ENCODE results near the gene ST7. TPM values are rescaled to one million over a fixed set of nuclear protein-coding genes. Genes with fewer than 3 reads are reported as not detected.
"Not testable (repeated sequence)": the region's sequence is repeated elsewhere in the genome, so short reads cannot be mapped to it uniquely, and the experiment has no call there.

The ST7 gene
- total RNA-seq, 2 experiments from 2014 or later, result 4.6 to 5.6 TPM

GRCh38 chr7:116955801-116956476 lies 2.6 kb downstream of the ST7 start:
- no peaks in the 10 kb centered on the region for H3K36me3 Mint-ChIP-seq
- no peaks in the 10 kb centered on the region for H3K9me3 Mint-ChIP-seq
- POLR2A ChIA-PET, result no interaction called here
- peaks cover 3% of the 10 kb centered on the region for H3K27me3 Mint-ChIP-seq
- no peak overlapping the region for H3K27ac Mint-ChIP-seq
- ATAC-seq (ENCODE audit: low read depth) (no peak), DNase-seq (no peak)
- H3K4me3 Mint-ChIP-seq, result no peak overlapping the region
- peaks cover 19% of the 10 kb centered on the region for H3K4me1 Mint-ChIP-seq

- no peak overlapping the region for H3K4me3 Mint-ChIP-seq
- no peaks in the 10 kb centered on the region for H3K36me3 Mint-ChIP-seq
- no peak for ATAC-seq (ENCODE audit: low read depth)
- DNase-seq, result no peak
- no peak overlapping the region for H3K27ac Mint-ChIP-seq
- H3K9me3 Mint-ChIP-seq, result no peaks in the 10 kb centered on the region
- peaks cover 3% of the 10 kb centered on the region for H3K27me3 Mint-ChIP-seq
- POLR2A ChIA-PET, result no interaction called here
- peaks cover 19% of the 10 kb centered on the region for H3K4me1 Mint-ChIP-seq
Measured at GRCh38 chr7:116956477-116956804, 3.1 kb downstream of the ST7 start.

- ATAC-seq (ENCODE audit: low read depth) (no peak), DNase-seq (no peak)
- Mint-ChIP-seq H3K36me3 (peaks cover 3% of the 10 kb centered on the region), H3K4me1 (peaks cover 19% of the 10 kb centered on the region), H3K27ac (no peak overlapping the region), H3K4me3 (no peak overlapping the region), H3K9me3 (peaks cover 3% of the 10 kb centered on the region), H3K27me3 (peaks cover 6% of the 10 kb centered on the region)
- POLR2A ChIA-PET, result interaction anchor here (0.7 kb wide), 1 partner anchor 56 kb away, joined by 4 read pairs; no protein-coding TSS in a partner anchor
Measured at GRCh38 chr7:116957874-116958273, 4.6 kb downstream of the ST7 start.

GRCh38 chr7:116961966-116962673 lies 8.8 kb downstream of the ST7 start:
- H3K27ac Mint-ChIP-seq; H3K9me3 Mint-ChIP-seq; ATAC-seq (ENCODE audit: low read depth); H3K4me1 Mint-ChIP-seq; H3K27me3 Mint-ChIP-seq; DNase-seq; POLR2A ChIA-PET; H3K36me3 Mint-ChIP-seq; H3K4me3 Mint-ChIP-seq: not testable (repeated sequence)

- Mint-ChIP-seq H3K36me3 (peaks cover 3% of the 10 kb centered on the region), H3K27me3 (peaks cover 6% of the 10 kb centered on the region), H3K27ac (no peak overlapping the region), H3K4me3 (no peak overlapping the region), H3K9me3 (peaks cover 4% of the 10 kb centered on the region), H3K4me1 (peaks cover 6% of the 10 kb centered on the region)
- DNase-seq (no peak), ATAC-seq (ENCODE audit: low read depth) (no peak)
- POLR2A ChIA-PET, result no interaction called here
Measured at GRCh38 chr7:116963234-116963633, 9.9 kb downstream of the ST7 start.

- DNase-seq, result no peak
- H3K27me3 Mint-ChIP-seq, result peaks cover 5% of the 10 kb centered on the region
- H3K9me3 Mint-ChIP-seq, result peaks cover 4% of the 10 kb centered on the region
- ATAC-seq (ENCODE audit: low read depth), result no peak
- H3K27ac Mint-ChIP-seq, result no peak overlapping the region
- H3K4me1 Mint-ChIP-seq, result peaks cover 12% of the 10 kb centered on the region
- no peak overlapping the region for H3K4me3 Mint-ChIP-seq
- POLR2A ChIA-PET, result no interaction called here
- H3K36me3 Mint-ChIP-seq, result peaks cover 4% of the 10 kb centered on the region
Measured at GRCh38 chr7:116966601-116967000, 13.3 kb downstream of the ST7 start.

- H3K9me3 Mint-ChIP-seq, result peaks cover 1% of the 10 kb centered on the region
- no peak for DNase-seq
Measured at GRCh38 chr7:116967254-116967922, 14.1 kb downstream of the ST7 start.

GRCh38 chr7:116967983-116968382 lies 14.7 kb downstream of the ST7 start:
- Mint-ChIP-seq H3K4me3 (no peak overlapping the region), H3K9me3 (peaks cover 1% of the 10 kb centered on the region), H3K36me3 (peaks cover 1% of the 10 kb centered on the region), H3K27ac (no peak overlapping the region), H3K27me3 (peaks cover 2% of the 10 kb centered on the region), H3K4me1 (peaks cover 8% of the 10 kb centered on the region)
- DNase-seq (no peak), ATAC-seq (ENCODE audit: low read depth) (no peak)
- POLR2A ChIA-PET, result no interaction called here

More at GRCh38 chr7:116967254-116967922, 14.1 kb downstream of the ST7 start:
- no peak for ATAC-seq (ENCODE audit: low read depth)
- Mint-ChIP-seq H3K27ac (no peak overlapping the region), H3K4me3 (no peak overlapping the region), H3K27me3 (peaks cover 2% of the 10 kb centered on the region), H3K4me1 (peaks cover 10% of the 10 kb centered on the region), H3K36me3 (peaks cover 1% of the 10 kb centered on the region)
- POLR2A ChIA-PET, result no interaction called here

- Mint-ChIP-seq H3K4me1 (peaks cover 8% of the 10 kb centered on the region), H3K9me3 (peaks cover 1% of the 10 kb centered on the region), H3K36me3 (peaks cover 1% of the 10 kb centered on the region), H3K27ac (no peak overlapping the region), H3K4me3 (no peak overlapping the region), H3K27me3 (peaks cover 2% of the 10 kb centered on the region)
- DNase-seq (no peak), ATAC-seq (ENCODE audit: low read depth) (no peak)
- POLR2A ChIA-PET, result no interaction called here
Measured at GRCh38 chr7:116968631-116969030, 15.3 kb downstream of the ST7 start.

- DNase-seq (no peak), ATAC-seq (ENCODE audit: low read depth) (no peak)
- POLR2A ChIA-PET, result no interaction called here
- Mint-ChIP-seq H3K4me3 (no peak overlapping the region), H3K27me3 (peaks cover 2% of the 10 kb centered on the region), H3K9me3 (peaks cover 1% of the 10 kb centered on the region), H3K36me3 (peaks cover 1% of the 10 kb centered on the region), H3K27ac (no peak overlapping the region), H3K4me1 (peaks cover 8% of the 10 kb centered on the region)
Measured at GRCh38 chr7:116969371-116969902, 16.1 kb downstream of the ST7 start.

GRCh38 chr7:116970238-116970910 lies 17.1 kb downstream of the ST7 start:
- Mint-ChIP-seq H3K4me1 (peaks cover 8% of the 10 kb centered on the region), H3K36me3 (peaks cover 1% of the 10 kb centered on the region), H3K27ac (no peak overlapping the region), H3K9me3 (peaks cover 1% of the 10 kb centered on the region), H3K4me3 (no peak overlapping the region), H3K27me3 (peaks cover 2% of the 10 kb centered on the region)
- DNase-seq, result no peak
- POLR2A ChIA-PET, result no interaction called here
- ATAC-seq (ENCODE audit: low read depth), result no peak

- H3K27me3 Mint-ChIP-seq; H3K9me3 Mint-ChIP-seq; H3K36me3 Mint-ChIP-seq; H3K4me3 Mint-ChIP-seq; H3K4me1 Mint-ChIP-seq; H3K27ac Mint-ChIP-seq; ATAC-seq (ENCODE audit: low read depth); DNase-seq; POLR2A ChIA-PET: not testable (repeated sequence)
Measured at GRCh38 chr7:116971153-116971552, 17.9 kb downstream of the ST7 start.

GRCh38 chr7:116971869-116972268 lies 18.6 kb downstream of the ST7 start:
- peaks cover 1% of the 10 kb centered on the region for H3K9me3 Mint-ChIP-seq

More at GRCh38 chr7:116971869-116972268, 18.6 kb downstream of the ST7 start:
- POLR2A ChIA-PET, result no interaction called here
- DNase-seq (no peak), ATAC-seq (ENCODE audit: low read depth) (no peak)
- no peak overlapping the region for H3K4me3 Mint-ChIP-seq
- H3K36me3 Mint-ChIP-seq, result peaks cover 1% of the 10 kb centered on the region
- peaks cover 2% of the 10 kb centered on the region for H3K27me3 Mint-ChIP-seq
- peaks cover 8% of the 10 kb centered on the region for H3K4me1 Mint-ChIP-seq
- H3K27ac Mint-ChIP-seq, result no peak overlapping the region
